ENCODE data around the gene CACNA1G.

Gene CACNA1G

GRCh38 chr17:50565402-50566350, 5.2 kb downstream of the CACNA1G start:
- Histone ChIP-seq H3K4me3 (replicated peaks; ENCODE audit: low read depth, low read length) (no peak overlapping the region), H3K36me3 (ENCODE audit: control insufficient read depth, insufficient read depth, low read length) (no peaks in the 10 kb centered on the region), H3K27me3 (replicated peaks; ENCODE audit: control insufficient read depth, insufficient read depth, low read length) (peaks cover 1% of the 10 kb centered on the region; the same call in 1 of the 2 replicates)
- TF ChIP-seq CTCF (IDR thresholded peaks at IDR 0.05; ENCODE audit: insufficient read depth, low read length, poor library complexity, severe bottlenecking) = no peak
- DNase-seq (ENCODE audit: extremely low read depth, insufficient read length) = no peak

- peaks cover 1% of the 10 kb centered on the region; the same call in 1 of the 2 replicates for H3K27me3 ChIP-seq (replicated peaks; ENCODE audit: control insufficient read depth, insufficient read depth, low read length)
- no peaks in the 10 kb centered on the region for H3K36me3 ChIP-seq (ENCODE audit: control insufficient read depth, insufficient read depth, low read length)
- TF ChIP-seq CTCF (IDR thresholded peaks at IDR 0.05; ENCODE audit: insufficient read depth, low read length, poor library complexity, severe bottlenecking) = no peak
- DNase-seq (ENCODE audit: extremely low read depth, insufficient read length) = no peak
- no peak overlapping the region for H3K4me3 ChIP-seq (replicated peaks; ENCODE audit: low read depth, low read length)
Measured at GRCh38 chr17:50566886-50567285, 6.4 kb downstream of the CACNA1G start.

GRCh38 chr17:50568659-50569058, 8.1 kb downstream of the CACNA1G start:
- no peaks in the 10 kb centered on the region; the same call in 1 of the 2 replicates for H3K27me3 ChIP-seq (replicated peaks; ENCODE audit: control insufficient read depth, insufficient read depth, low read length)
- no peak for DNase-seq (ENCODE audit: extremely low read depth, insufficient read length)
- no peak for TF ChIP-seq CTCF (IDR thresholded peaks at IDR 0.05; ENCODE audit: insufficient read depth, low read length, poor library complexity, severe bottlenecking)
- H3K4me3 ChIP-seq (replicated peaks; ENCODE audit: low read depth, low read length) = no peak overlapping the region
- H3K36me3 ChIP-seq (ENCODE audit: control insufficient read depth, insufficient read depth, low read length) = no peaks in the 10 kb centered on the region

- TF ChIP-seq CTCF (IDR thresholded peaks at IDR 0.05; ENCODE audit: insufficient read depth, low read length, poor library complexity, severe bottlenecking) = no peak
- Histone ChIP-seq H3K4me3 (replicated peaks; ENCODE audit: low read depth, low read length) (no peak overlapping the region), H3K36me3 (ENCODE audit: control insufficient read depth, insufficient read depth, low read length) (no peaks in the 10 kb centered on the region), H3K27me3 (replicated peaks; ENCODE audit: control insufficient read depth, insufficient read depth, low read length) (no peaks in the 10 kb centered on the region; the same call in 1 of the 2 replicates)
- no peak for DNase-seq (ENCODE audit: extremely low read depth, insufficient read length)
Measured at GRCh38 chr17:50569592-50569991, 9.1 kb downstream of the CACNA1G start.

GRCh38 chr17:50570032-50570431, 9.5 kb downstream of the CACNA1G start:
- H3K4me3 ChIP-seq (replicated peaks; ENCODE audit: low read depth, low read length) = no peak overlapping the region
- no peaks in the 10 kb centered on the region; the same call in 1 of the 2 replicates for H3K27me3 ChIP-seq (replicated peaks; ENCODE audit: control insufficient read depth, insufficient read depth, low read length)
- no peak for DNase-seq (ENCODE audit: extremely low read depth, insufficient read length)
- H3K36me3 ChIP-seq (ENCODE audit: control insufficient read depth, insufficient read depth, low read length) = no peaks in the 10 kb centered on the region
- TF ChIP-seq CTCF (IDR thresholded peaks at IDR 0.05; ENCODE audit: insufficient read depth, low read length, poor library complexity, severe bottlenecking) = no peak

Measured in GM06990 (cell line).